ENCODE measurements around the gene SHISA9.

DNA sequence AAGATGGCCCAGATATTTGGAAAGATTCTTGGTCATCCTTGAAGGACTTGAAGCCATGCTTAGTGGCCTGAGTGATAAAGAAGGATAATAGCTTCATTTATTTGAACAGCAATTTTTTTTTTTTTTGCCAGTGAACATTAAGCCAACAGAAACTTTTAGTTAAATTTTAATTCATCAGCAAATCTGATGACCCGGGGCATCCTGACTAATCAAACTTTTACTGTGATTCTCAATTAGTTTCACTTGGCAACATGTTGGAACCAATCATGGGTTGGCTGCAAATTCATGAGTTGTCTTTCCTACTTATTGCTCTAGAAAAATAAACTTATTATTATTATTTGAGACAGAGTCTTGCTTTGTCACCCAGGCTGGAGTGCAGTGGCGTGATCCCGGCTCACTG lies 74.4 kb downstream of the SHISA9 start:
- TF ChIP-seq POLR2A (IDR thresholded peaks at IDR 0.05), result no peak
- TF ChIP-seq, protein P1, sequence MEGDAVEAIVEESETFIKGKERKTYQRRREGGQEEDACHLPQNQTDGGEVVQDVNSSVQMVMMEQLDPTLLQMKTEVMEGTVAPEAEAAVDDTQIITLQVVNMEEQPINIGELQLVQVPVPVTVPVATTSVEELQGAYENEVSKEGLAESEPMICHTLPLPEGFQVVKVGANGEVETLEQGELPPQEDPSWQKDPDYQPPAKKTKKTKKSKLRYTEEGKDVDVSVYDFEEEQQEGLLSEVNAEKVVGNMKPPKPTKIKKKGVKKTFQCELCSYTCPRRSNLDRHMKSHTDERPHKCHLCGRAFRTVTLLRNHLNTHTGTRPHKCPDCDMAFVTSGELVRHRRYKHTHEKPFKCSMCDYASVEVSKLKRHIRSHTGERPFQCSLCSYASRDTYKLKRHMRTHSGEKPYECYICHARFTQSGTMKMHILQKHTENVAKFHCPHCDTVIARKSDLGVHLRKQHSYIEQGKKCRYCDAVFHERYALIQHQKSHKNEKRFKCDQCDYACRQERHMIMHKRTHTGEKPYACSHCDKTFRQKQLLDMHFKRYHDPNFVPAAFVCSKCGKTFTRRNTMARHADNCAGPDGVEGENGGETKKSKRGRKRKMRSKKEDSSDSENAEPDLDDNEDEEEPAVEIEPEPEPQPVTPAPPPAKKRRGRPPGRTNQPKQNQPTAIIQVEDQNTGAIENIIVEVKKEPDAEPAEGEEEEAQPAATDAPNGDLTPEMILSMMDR (IDR thresholded peaks at IDR 0.05), result no peak
